Measurements from ENCODE around the gene NARS2.

DNA sequence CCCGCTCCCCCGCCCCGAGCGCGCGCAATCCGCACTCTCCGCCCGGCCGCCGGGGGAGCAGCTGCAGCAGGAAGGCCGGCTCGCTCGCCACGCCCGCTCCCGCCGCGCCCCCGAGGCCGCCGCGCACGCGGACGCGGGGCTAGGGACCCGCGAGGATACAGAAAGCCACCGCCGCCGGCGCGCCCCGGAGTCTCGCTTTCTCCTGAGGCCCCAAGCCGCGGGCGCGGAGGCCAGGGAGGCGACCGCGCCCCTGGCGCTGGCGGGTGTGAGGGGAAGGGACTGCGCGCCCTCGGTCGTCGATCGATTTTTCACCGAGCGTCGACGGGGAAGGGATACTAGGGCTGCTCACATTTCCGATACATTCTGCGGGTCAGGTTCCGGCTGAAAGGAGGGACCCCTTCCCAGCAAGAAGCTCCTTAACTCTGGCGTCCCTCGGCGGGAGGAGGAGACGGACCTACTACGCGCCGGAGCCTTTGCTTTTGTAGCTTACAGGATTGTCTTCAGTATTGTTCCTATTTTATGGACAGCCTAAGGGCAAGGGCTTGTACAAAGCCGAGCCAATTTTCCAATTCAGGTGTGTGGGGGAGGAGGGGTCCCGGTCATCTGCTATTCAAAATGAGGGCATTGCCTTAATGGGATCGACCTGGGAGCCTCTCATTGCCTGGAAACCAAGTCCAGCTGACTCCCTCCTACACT is 156.6 kb downstream of the NARS2 start:
- no peak for TF ChIP-seq EZH2 (IDR thresholded peaks at IDR 0.05; ENCODE audit: insufficient read depth, poor library complexity, severe bottlenecking)
- no peak for TF ChIP-seq EZH2phosphoT487 (IDR thresholded peaks at IDR 0.05; ENCODE audit: insufficient read depth, low read depth)
